ENCODE data around the gene CDC45.

Gene CDC45

GRCh38 chr22:19455585-19456370 is 23.9 kb upstream of the CDC45 start:
- TF ChIP-seq, protein P1, sequence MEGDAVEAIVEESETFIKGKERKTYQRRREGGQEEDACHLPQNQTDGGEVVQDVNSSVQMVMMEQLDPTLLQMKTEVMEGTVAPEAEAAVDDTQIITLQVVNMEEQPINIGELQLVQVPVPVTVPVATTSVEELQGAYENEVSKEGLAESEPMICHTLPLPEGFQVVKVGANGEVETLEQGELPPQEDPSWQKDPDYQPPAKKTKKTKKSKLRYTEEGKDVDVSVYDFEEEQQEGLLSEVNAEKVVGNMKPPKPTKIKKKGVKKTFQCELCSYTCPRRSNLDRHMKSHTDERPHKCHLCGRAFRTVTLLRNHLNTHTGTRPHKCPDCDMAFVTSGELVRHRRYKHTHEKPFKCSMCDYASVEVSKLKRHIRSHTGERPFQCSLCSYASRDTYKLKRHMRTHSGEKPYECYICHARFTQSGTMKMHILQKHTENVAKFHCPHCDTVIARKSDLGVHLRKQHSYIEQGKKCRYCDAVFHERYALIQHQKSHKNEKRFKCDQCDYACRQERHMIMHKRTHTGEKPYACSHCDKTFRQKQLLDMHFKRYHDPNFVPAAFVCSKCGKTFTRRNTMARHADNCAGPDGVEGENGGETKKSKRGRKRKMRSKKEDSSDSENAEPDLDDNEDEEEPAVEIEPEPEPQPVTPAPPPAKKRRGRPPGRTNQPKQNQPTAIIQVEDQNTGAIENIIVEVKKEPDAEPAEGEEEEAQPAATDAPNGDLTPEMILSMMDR (IDR thresholded peaks at IDR 0.05; ENCODE audit: control insufficient read depth, insufficient read depth, low read depth, low read length, missing control alignments): no peak
- no peak for DNase-seq (ENCODE audit: low read depth)
- H3K4me3 ChIP-seq (ENCODE audit: control insufficient read depth, low read depth, low read length): no peak overlapping the region

DNA sequence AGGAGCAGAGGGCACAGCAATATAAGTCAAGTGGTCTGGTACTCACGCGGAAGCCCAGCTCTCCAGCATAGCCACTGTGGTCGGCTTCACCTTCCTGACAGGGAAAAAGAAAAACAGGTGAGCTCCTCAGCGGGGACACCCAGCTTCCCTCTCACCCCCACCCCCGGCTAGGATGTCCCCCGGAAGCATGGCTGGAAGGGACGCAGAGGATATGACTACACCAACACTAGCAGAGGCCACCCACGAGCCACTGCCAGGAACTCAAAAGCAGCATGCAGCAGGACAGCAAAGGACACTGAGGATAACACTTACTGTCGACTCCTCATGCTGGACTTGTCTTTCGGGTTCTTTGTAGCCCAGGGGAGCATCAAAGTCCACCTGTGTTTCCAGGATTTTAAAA is 23.2 kb upstream of the CDC45 start:
- no peak for DNase-seq (ENCODE audit: low read depth)
- TF ChIP-seq, protein P1 (IDR thresholded peaks at IDR 0.05; ENCODE audit: control insufficient read depth, insufficient read depth, low read depth, low read length, missing control alignments): no peak
- H3K4me3 ChIP-seq (ENCODE audit: control insufficient read depth, low read depth, low read length): no peak overlapping the region

- H3K4me3 ChIP-seq (ENCODE audit: control insufficient read depth, low read depth, low read length): no peak overlapping the region
- no peak for DNase-seq (ENCODE audit: low read depth)
- TF ChIP-seq, protein P1 (IDR thresholded peaks at IDR 0.05; ENCODE audit: control insufficient read depth, insufficient read depth, low read depth, low read length, missing control alignments): no peak
Observed at GRCh38 chr22:19457828-19458428, 21.8 kb upstream of the CDC45 start.

- TF ChIP-seq, protein P1 (IDR thresholded peaks at IDR 0.05; ENCODE audit: control insufficient read depth, insufficient read depth, low read depth, low read length, missing control alignments): no peak
- H3K4me3 ChIP-seq (ENCODE audit: control insufficient read depth, low read depth, low read length): no peak overlapping the region
- DNase-seq (ENCODE audit: low read depth): no peak
Observed at GRCh38 chr22:19460036-19460435, 19.7 kb upstream of the CDC45 start.

DNA sequence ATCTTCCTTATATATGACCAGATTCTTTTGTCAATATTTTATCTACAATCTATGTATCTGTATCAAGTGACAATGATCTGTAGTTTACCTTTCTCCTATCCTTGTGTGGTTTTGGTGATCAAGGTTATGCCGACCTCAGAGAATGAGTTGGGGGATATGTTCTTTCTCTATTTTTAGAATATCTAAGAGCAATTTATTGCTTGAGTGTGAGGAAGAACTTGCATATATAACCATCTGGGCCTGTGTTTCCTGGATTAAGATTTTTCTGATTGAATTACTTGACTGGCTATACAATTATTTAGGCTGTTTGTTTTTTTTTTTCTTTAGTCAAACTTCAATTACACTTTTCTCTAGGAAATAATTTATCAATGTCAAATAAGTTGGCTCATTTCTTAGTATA is 18.2 kb upstream of the CDC45 start:
- H3K4me3 ChIP-seq (ENCODE audit: control insufficient read depth, low read depth, low read length): no peak overlapping the region
- TF ChIP-seq, protein P1 (IDR thresholded peaks at IDR 0.05; ENCODE audit: control insufficient read depth, insufficient read depth, low read depth, low read length, missing control alignments): no peak
- no peak for DNase-seq (ENCODE audit: low read depth)

DNA sequence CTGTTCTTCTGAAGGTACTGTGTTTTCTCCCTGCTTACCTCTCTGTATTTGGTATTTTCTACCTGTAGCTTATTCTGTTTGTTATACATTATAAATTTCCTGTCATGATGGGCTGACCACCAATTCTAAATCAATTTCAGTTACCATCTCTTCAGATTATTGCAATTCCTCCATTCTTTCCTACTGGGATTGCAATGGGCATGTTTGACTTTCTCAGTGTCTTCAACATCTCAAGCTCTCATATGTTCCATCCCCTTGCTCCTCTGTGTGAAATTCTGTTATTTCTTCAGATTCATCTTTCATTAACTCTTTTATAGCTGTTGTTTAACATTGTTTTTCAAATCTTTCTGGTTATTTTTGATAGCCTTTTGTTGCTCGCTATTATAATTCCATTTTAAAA is 16.7 kb upstream of the CDC45 start:
- DNase-seq (ENCODE audit: low read depth): no peak
- no peak overlapping the region for H3K4me3 ChIP-seq (ENCODE audit: control insufficient read depth, low read depth, low read length)
- TF ChIP-seq, protein P1 (IDR thresholded peaks at IDR 0.05; ENCODE audit: control insufficient read depth, insufficient read depth, low read depth, low read length, missing control alignments): no peak

All from AG09309 (cell line).